ENCODE data around the gene HS3ST4.

Gene HS3ST4

GRCh38 chr16:25828510-25828909 lies 136.8 kb downstream of the HS3ST4 start:
- Histone ChIP-seq H3K27ac (ENCODE audit: low read length) (no peak overlapping the region), H3K4me1 (ENCODE audit: control insufficient read depth in 1 of 2, insufficient read depth in 2 of 2, low read length in 2 of 2) (no peaks in the 10 kb centered on the region), H3K4me3 (ENCODE audit: low read depth in 1 of 2, low read length in 2 of 2) (no peak overlapping the region), H3K9me3 (ENCODE audit: control insufficient read depth in 1 of 2, low read length in 2 of 2) (no peaks in the 10 kb centered on the region), H3K36me3 (ENCODE audit: control insufficient read depth in 1 of 2, insufficient read depth in 2 of 2, low read length in 2 of 2) (no peaks in the 10 kb centered on the region), H3K27me3 (ENCODE audit: low read depth, low read length) (no peaks in the 10 kb centered on the region)

- Histone ChIP-seq H3K27ac (ENCODE audit: low read length) (no peak overlapping the region), H3K4me1 (ENCODE audit: control insufficient read depth in 1 of 2, insufficient read depth in 2 of 2, low read length in 2 of 2) (no peaks in the 10 kb centered on the region), H3K9me3 (ENCODE audit: control insufficient read depth in 1 of 2, low read length in 2 of 2) (no peaks in the 10 kb centered on the region), H3K4me3 (ENCODE audit: low read depth in 1 of 2, low read length in 2 of 2) (no peak overlapping the region), H3K27me3 (ENCODE audit: low read depth, low read length) (no peaks in the 10 kb centered on the region), H3K36me3 (ENCODE audit: control insufficient read depth in 1 of 2, insufficient read depth in 2 of 2, low read length in 2 of 2) (no peaks in the 10 kb centered on the region)
These were observed 140.5 kb downstream of the HS3ST4 start for GRCh38 chr16:25832291-25832690.

- Histone ChIP-seq H3K9me3 (ENCODE audit: control insufficient read depth in 1 of 2, low read length in 2 of 2) (no peaks in the 10 kb centered on the region), H3K4me3 (ENCODE audit: low read depth in 1 of 2, low read length in 2 of 2) (no peak overlapping the region), H3K4me1 (ENCODE audit: control insufficient read depth in 1 of 2, insufficient read depth in 2 of 2, low read length in 2 of 2) (peaks cover 0 to 3% of the 10 kb centered on the region in 2 donors), H3K27me3 (ENCODE audit: low read depth, low read length) (no peaks in the 10 kb centered on the region), H3K36me3 (ENCODE audit: control insufficient read depth in 1 of 2, insufficient read depth in 2 of 2, low read length in 2 of 2) (no peaks in the 10 kb centered on the region), H3K27ac (ENCODE audit: low read length) (no peak overlapping the region)
These were observed 142.3 kb downstream of the HS3ST4 start for GRCh38 chr16:25834101-25834500.

- no peaks in the 10 kb centered on the region for H3K27me3 ChIP-seq (ENCODE audit: low read depth, low read length)
These were observed 143.4 kb downstream of the HS3ST4 start for GRCh38 chr16:25835126-25835525.

GRCh38 chr16:25838724-25839186 lies 147.0 kb downstream of the HS3ST4 start:
- H3K4me1 ChIP-seq (ENCODE audit: control insufficient read depth in 1 of 2, insufficient read depth in 2 of 2, low read length in 2 of 2), result peaks cover 0 to 3% of the 10 kb centered on the region in 2 donors
- H3K9me3 ChIP-seq (ENCODE audit: control insufficient read depth in 1 of 2, low read length in 2 of 2), result no peaks in the 10 kb centered on the region
- H3K4me3 ChIP-seq (ENCODE audit: low read depth in 1 of 2, low read length in 2 of 2), result no peak overlapping the region
- no peak overlapping the region for H3K27ac ChIP-seq (ENCODE audit: low read length)
- H3K36me3 ChIP-seq (ENCODE audit: control insufficient read depth in 1 of 2, insufficient read depth in 2 of 2, low read length in 2 of 2), result no peaks in the 10 kb centered on the region
- no peaks in the 10 kb centered on the region for H3K27me3 ChIP-seq (ENCODE audit: low read depth, low read length)

More at GRCh38 chr16:25835126-25835525, 143.4 kb downstream of the HS3ST4 start:
- Histone ChIP-seq H3K4me3 (ENCODE audit: low read depth in 1 of 2, low read length in 2 of 2) (no peak overlapping the region), H3K27ac (ENCODE audit: low read length) (no peak overlapping the region), H3K36me3 (ENCODE audit: control insufficient read depth in 1 of 2, insufficient read depth in 2 of 2, low read length in 2 of 2) (no peaks in the 10 kb centered on the region), H3K4me1 (ENCODE audit: control insufficient read depth in 1 of 2, insufficient read depth in 2 of 2, low read length in 2 of 2) (peaks cover 0 to 3% of the 10 kb centered on the region in 2 donors), H3K9me3 (ENCODE audit: control insufficient read depth in 1 of 2, low read length in 2 of 2) (no peaks in the 10 kb centered on the region)

- H3K27me3 ChIP-seq (ENCODE audit: low read depth, low read length), result no peaks in the 10 kb centered on the region
- no peaks in the 10 kb centered on the region for H3K9me3 ChIP-seq (ENCODE audit: control insufficient read depth in 1 of 2, low read length in 2 of 2)
- no peak overlapping the region for H3K4me3 ChIP-seq (ENCODE audit: low read depth in 1 of 2, low read length in 2 of 2)
- no peaks in the 10 kb centered on the region for H3K36me3 ChIP-seq (ENCODE audit: control insufficient read depth in 1 of 2, insufficient read depth in 2 of 2, low read length in 2 of 2)
- H3K4me1 ChIP-seq (ENCODE audit: control insufficient read depth in 1 of 2, insufficient read depth in 2 of 2, low read length in 2 of 2), result peaks cover 0 to 3% of the 10 kb centered on the region in 2 donors
- H3K27ac ChIP-seq (ENCODE audit: low read length), result no peak overlapping the region
These were observed 150.0 kb downstream of the HS3ST4 start for GRCh38 chr16:25841761-25842160.

GRCh38 chr16:25845901-25846300 lies 154.1 kb downstream of the HS3ST4 start:
- Histone ChIP-seq H3K9me3 (ENCODE audit: control insufficient read depth in 1 of 2, low read length in 2 of 2) (no peaks in the 10 kb centered on the region), H3K27me3 (ENCODE audit: low read depth, low read length) (no peaks in the 10 kb centered on the region), H3K4me1 (ENCODE audit: control insufficient read depth in 1 of 2, insufficient read depth in 2 of 2, low read length in 2 of 2) (no peaks in the 10 kb centered on the region)

GRCh38 chr16:25854141-25854540 lies 162.4 kb downstream of the HS3ST4 start:
- Histone ChIP-seq H3K4me3 (ENCODE audit: low read depth in 1 of 2, low read length in 2 of 2) (no peak overlapping the region), H3K4me1 (ENCODE audit: control insufficient read depth in 1 of 2, insufficient read depth in 2 of 2, low read length in 2 of 2) (no peaks in the 10 kb centered on the region), H3K36me3 (ENCODE audit: control insufficient read depth in 1 of 2, insufficient read depth in 2 of 2, low read length in 2 of 2) (no peaks in the 10 kb centered on the region), H3K9me3 (ENCODE audit: control insufficient read depth in 1 of 2, low read length in 2 of 2) (no peaks in the 10 kb centered on the region), H3K27ac (ENCODE audit: low read length) (no peak overlapping the region), H3K27me3 (ENCODE audit: low read depth, low read length) (no peaks in the 10 kb centered on the region)

More at GRCh38 chr16:25845901-25846300, 154.1 kb downstream of the HS3ST4 start:
- Histone ChIP-seq H3K36me3 (ENCODE audit: control insufficient read depth in 1 of 2, insufficient read depth in 2 of 2, low read length in 2 of 2) (no peaks in the 10 kb centered on the region), H3K4me3 (ENCODE audit: low read depth in 1 of 2, low read length in 2 of 2) (no peak overlapping the region), H3K27ac (ENCODE audit: low read length) (no peak overlapping the region)

- H3K4me1 ChIP-seq (ENCODE audit: control insufficient read depth in 1 of 2, insufficient read depth in 2 of 2, low read length in 2 of 2), result no peaks in the 10 kb centered on the region
- peaks cover 0 to 8% of the 10 kb centered on the region in 2 donors for H3K9me3 ChIP-seq (ENCODE audit: control insufficient read depth in 1 of 2, low read length in 2 of 2)
- no peak overlapping the region for H3K4me3 ChIP-seq (ENCODE audit: low read depth in 1 of 2, low read length in 2 of 2)
- H3K27me3 ChIP-seq (ENCODE audit: low read depth, low read length), result no peaks in the 10 kb centered on the region
- H3K36me3 ChIP-seq (ENCODE audit: control insufficient read depth in 1 of 2, insufficient read depth in 2 of 2, low read length in 2 of 2), result no peaks in the 10 kb centered on the region
- no peak overlapping the region for H3K27ac ChIP-seq (ENCODE audit: low read length)
These were observed 163.3 kb downstream of the HS3ST4 start for GRCh38 chr16:25855063-25855462.

- Histone ChIP-seq H3K36me3 (ENCODE audit: control insufficient read depth in 1 of 2, insufficient read depth in 2 of 2, low read length in 2 of 2) (no peaks in the 10 kb centered on the region), H3K27me3 (ENCODE audit: low read depth, low read length) (no peaks in the 10 kb centered on the region), H3K27ac (ENCODE audit: low read length) (no peak overlapping the region), H3K9me3 (ENCODE audit: control insufficient read depth in 1 of 2, low read length in 2 of 2) (peaks cover 0 to 8% of the 10 kb centered on the region in 2 donors), H3K4me3 (ENCODE audit: low read depth in 1 of 2, low read length in 2 of 2) (no peak overlapping the region), H3K4me1 (ENCODE audit: control insufficient read depth in 1 of 2, insufficient read depth in 2 of 2, low read length in 2 of 2) (no peaks in the 10 kb centered on the region)
These were observed 164.1 kb downstream of the HS3ST4 start for GRCh38 chr16:25855818-25856217.

- peaks cover 0 to 11% of the 10 kb centered on the region in 2 donors for H3K9me3 ChIP-seq (ENCODE audit: control insufficient read depth in 1 of 2, low read length in 2 of 2)
- H3K27me3 ChIP-seq (ENCODE audit: low read depth, low read length), result no peaks in the 10 kb centered on the region
- no peak overlapping the region for H3K4me3 ChIP-seq (ENCODE audit: low read depth in 1 of 2, low read length in 2 of 2)
- H3K4me1 ChIP-seq (ENCODE audit: control insufficient read depth in 1 of 2, insufficient read depth in 2 of 2, low read length in 2 of 2), result no peaks in the 10 kb centered on the region
- no peaks in the 10 kb centered on the region for H3K36me3 ChIP-seq (ENCODE audit: control insufficient read depth in 1 of 2, insufficient read depth in 2 of 2, low read length in 2 of 2)
- H3K27ac ChIP-seq (ENCODE audit: low read length), result no peak overlapping the region
These were observed 167.9 kb downstream of the HS3ST4 start for GRCh38 chr16:25859645-25860044.

- Histone ChIP-seq H3K4me3 (ENCODE audit: low read depth in 1 of 2, low read length in 2 of 2) (no peak overlapping the region), H3K36me3 (ENCODE audit: control insufficient read depth in 1 of 2, insufficient read depth in 2 of 2, low read length in 2 of 2) (no peaks in the 10 kb centered on the region), H3K9me3 (ENCODE audit: control insufficient read depth in 1 of 2, low read length in 2 of 2) (peaks cover 0 to 4% of the 10 kb centered on the region in 2 donors), H3K27ac (ENCODE audit: low read length) (no peak overlapping the region), H3K27me3 (ENCODE audit: low read depth, low read length) (no peaks in the 10 kb centered on the region), H3K4me1 (ENCODE audit: control insufficient read depth in 1 of 2, insufficient read depth in 2 of 2, low read length in 2 of 2) (no peaks in the 10 kb centered on the region)
These were observed 175.3 kb downstream of the HS3ST4 start for GRCh38 chr16:25867041-25867440.

Data from muscle layer of duodenum (tissue), 2 donors.